Neural progenitor cell (in vitro differentiated cells): Measurements from ENCODE around the gene TCF23. TPM values are rescaled to one million over a fixed set of nuclear protein-coding genes. Genes with fewer than 3 reads are reported as not detected.
A peak's percentile ranks its signal among the peaks of the same experiment; 100 is the strongest.

Experiments used
- DNase-seq: peaks from one replicate; pipeline ENCODE4 v3.0.0-alpha.2; 2016; ENCODE audit warnings: low spot score
- H2AFZ ChIP-seq: fragments of 200-600 bp; sonication (generic); replicated peaks from 2 replicates; pipeline ENCODE4 v1.6.1; 2016; ENCODE audit warnings: antibody characterized with exemption
- H3F3A ChIP-seq: fragments of 200-600 bp; sonication (generic); 2 replicates; pipeline ENCODE4 v1.6.1; 2016; ENCODE audit warnings: antibody characterized with exemption, low read depth
- H3K27ac ChIP-seq: fragments of 200-600 bp; sonication (generic); 2 replicates; pipeline ENCODE4 v1.5.1; 2016; ENCODE audit warnings: mild to moderate bottlenecking
- H3K27me3 ChIP-seq: fragments of 200-600 bp; sonication (generic); 2 replicates; pipeline ENCODE4 v1.6.1; 2016; ENCODE audit warnings: mild to moderate bottlenecking, moderate library complexity
- H3K36me3 ChIP-seq: fragments of 200-600 bp; sonication (generic); 2 replicates; pipeline ENCODE4 v1.5.1; 2016
- H3K4me1 ChIP-seq: fragments of 200-600 bp; sonication (generic); 2 replicates; pipeline ENCODE4 v1.6.1; 2016; ENCODE audit warnings: mixed run types
- H3K4me2 ChIP-seq: fragments of 200-600 bp; sonication (generic); 2 replicates; pipeline ENCODE4 v1.6.1; 2016
- H3K4me3 ChIP-seq: fragments of 200-600 bp; sonication (generic); 2 replicates; pipeline ENCODE4 v1.5.1; 2016
- H3K79me2 ChIP-seq: fragments of 200-600 bp; sonication (generic); 2 replicates; pipeline ENCODE4 v1.6.1; 2016; ENCODE audit warnings: low read depth
- H3K9ac ChIP-seq: fragments of 200-600 bp; sonication (generic); 2 replicates; pipeline ENCODE4 v1.6.1; 2016
- H3K9me3 ChIP-seq: fragments of 200-600 bp; sonication (generic); 2 replicates; pipeline ENCODE4 v1.5.1; 2016; ENCODE audit warnings: low read depth
- H4K20me1 ChIP-seq: fragments of 200-600 bp; sonication (generic); 2 replicates; pipeline ENCODE4 v1.6.1; 2016; ENCODE audit warnings: low read depth
- H3K27ac Mint-ChIP-seq: 3 replicates; pipeline ENCODE4 v1.8.0; 2021; ENCODE audit warnings: mixed read lengths
- H3K27me3 Mint-ChIP-seq: 2 replicates; pipeline ENCODE4 v1.8.0; 2022; ENCODE audit warnings: low read depth, mild to moderate bottlenecking, inconsistent platforms, moderate library complexity, mixed read lengths; ENCODE audit not compliant: insufficient read depth
- H3K36me3 Mint-ChIP-seq: 3 replicates; pipeline ENCODE4 v1.8.0; 2021; ENCODE audit warnings: mixed read lengths
- H3K4me1 Mint-ChIP-seq: 3 replicates; pipeline ENCODE4 v1.8.0; 2021; ENCODE audit warnings: mixed read lengths
- H3K4me3 Mint-ChIP-seq: 3 replicates; pipeline ENCODE4 v1.8.0; 2021; ENCODE audit warnings: mild to moderate bottlenecking, moderate library complexity, mixed read lengths
- H3K9me3 Mint-ChIP-seq: 3 replicates; pipeline ENCODE4 v1.8.0; 2020; ENCODE audit warnings: mixed read lengths
- EZH2 ChIP-seq: fragments of 200-600 bp; sonication (generic); IDR thresholded peaks from 2 replicates; pipeline ENCODE4 v1.6.1; 2017; ENCODE audit warnings: antibody characterized with exemption, mild to moderate bottlenecking, moderate library complexity
- EZH2phosphoT487 ChIP-seq: fragments of 200-600 bp; sonication (generic); IDR thresholded peaks from 2 replicates; pipeline ENCODE4 v1.6.1; 2017; ENCODE audit warnings: antibody characterized with exemption
- total RNA-seq: library from RNA; depleted of rRNA; stranded (reverse); fragments of >200 nt; gene quantifications from 2 replicates; pipeline ENCODE4 v1.2.3, GENCODE V29; 2015; ENCODE audit warnings: low replicate concordance
- TF ChIP-seq, protein P1 (sequence below): fragments of 200-600 bp; sonication (generic); IDR thresholded peaks from 2 replicates; pipeline ENCODE4 v1.5.1; 2017; ENCODE audit warnings: antibody characterized with exemption, mild to moderate bottlenecking

The TCF23 gene
- total RNA-seq, 1 donor from 2014 or later: not detected

DNA sequence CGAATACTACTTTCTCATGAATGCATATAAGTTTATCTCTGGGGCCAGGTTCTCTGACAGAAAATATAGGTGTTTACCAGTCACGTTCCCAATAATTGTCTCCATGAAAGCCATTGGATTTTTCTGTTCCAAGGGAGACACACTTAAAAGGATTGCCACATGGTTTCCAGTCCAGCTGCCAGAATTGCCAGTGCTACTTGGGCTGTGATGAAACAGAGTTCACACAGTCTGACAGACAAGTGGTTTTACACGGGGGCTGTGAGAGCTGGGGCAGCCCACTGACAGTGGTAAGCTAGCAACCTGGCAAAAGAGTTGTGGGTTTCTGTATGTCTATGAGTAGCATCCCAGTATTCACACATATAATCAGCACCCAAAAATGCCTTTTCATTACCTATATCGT lies 35.3 kb downstream of the TCF23 start:
- peaks cover 3% of the 10 kb centered on the region for H3K4me1 Mint-ChIP-seq
- H3K9me3 Mint-ChIP-seq: no peaks in the 10 kb centered on the region
- TF ChIP-seq EZH2phosphoT487: no peak
- no peak for TF ChIP-seq EZH2
- TF ChIP-seq, protein P1, sequence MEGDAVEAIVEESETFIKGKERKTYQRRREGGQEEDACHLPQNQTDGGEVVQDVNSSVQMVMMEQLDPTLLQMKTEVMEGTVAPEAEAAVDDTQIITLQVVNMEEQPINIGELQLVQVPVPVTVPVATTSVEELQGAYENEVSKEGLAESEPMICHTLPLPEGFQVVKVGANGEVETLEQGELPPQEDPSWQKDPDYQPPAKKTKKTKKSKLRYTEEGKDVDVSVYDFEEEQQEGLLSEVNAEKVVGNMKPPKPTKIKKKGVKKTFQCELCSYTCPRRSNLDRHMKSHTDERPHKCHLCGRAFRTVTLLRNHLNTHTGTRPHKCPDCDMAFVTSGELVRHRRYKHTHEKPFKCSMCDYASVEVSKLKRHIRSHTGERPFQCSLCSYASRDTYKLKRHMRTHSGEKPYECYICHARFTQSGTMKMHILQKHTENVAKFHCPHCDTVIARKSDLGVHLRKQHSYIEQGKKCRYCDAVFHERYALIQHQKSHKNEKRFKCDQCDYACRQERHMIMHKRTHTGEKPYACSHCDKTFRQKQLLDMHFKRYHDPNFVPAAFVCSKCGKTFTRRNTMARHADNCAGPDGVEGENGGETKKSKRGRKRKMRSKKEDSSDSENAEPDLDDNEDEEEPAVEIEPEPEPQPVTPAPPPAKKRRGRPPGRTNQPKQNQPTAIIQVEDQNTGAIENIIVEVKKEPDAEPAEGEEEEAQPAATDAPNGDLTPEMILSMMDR: no peak

DNA sequence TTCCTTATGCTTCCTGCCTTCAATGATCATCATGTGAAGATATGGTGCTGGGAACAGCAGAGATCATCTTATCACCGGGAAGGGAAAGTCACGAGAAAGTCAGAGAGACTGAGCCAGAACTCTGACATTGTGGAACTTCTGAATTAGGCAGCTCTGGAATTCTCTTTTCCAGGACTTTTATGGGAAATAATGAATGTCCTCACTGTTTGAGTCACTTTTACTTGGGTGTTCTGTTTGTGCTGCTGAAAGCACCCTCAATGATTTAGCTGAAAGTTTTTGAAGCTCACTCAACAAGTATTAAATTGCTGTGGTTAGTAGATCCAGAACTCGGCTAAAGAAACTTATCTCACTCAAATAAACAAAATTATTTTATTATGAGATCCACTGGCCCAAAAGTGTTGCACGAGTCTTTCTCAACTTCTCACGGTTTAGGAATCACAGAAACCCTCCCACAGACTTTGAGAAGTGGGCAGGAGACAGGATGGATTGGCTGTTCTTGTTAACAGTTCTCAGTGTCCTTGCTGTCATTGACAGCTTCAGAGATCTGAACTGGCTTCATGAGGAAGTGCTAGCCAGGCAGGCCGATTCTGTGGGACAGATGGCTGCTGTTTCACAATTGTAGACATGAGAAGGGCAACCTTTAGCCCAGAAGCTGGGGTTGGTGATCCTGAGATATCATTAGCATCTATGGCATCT lies 36.7 kb downstream of the TCF23 start:
- Mint-ChIP-seq H3K27me3 (no peaks in the 10 kb centered on the region), H3K4me1 (no peaks in the 10 kb centered on the region), H3K36me3 (no peaks in the 10 kb centered on the region), H3K4me3 (no peak overlapping the region), H3K9me3 (no peaks in the 10 kb centered on the region), H3K27ac (no peak overlapping the region)
- Histone ChIP-seq H4K20me1 (no peaks in the 10 kb centered on the region), H3K27me3 (no peaks in the 10 kb centered on the region), H3K4me3 (no peak overlapping the region), H3K36me3 (no peaks in the 10 kb centered on the region), H3K4me2 (no peak overlapping the region), H2AFZ (peak overlapping the region; percentile 60), H3F3A (no peaks in the 10 kb centered on the region), H3K9me3 (no peaks in the 10 kb centered on the region), H3K4me1 (no peaks in the 10 kb centered on the region), H3K79me2 (no peaks in the 10 kb centered on the region), H3K9ac (no peak overlapping the region), H3K27ac (no peak overlapping the region)
- TF ChIP-seq, protein P1: no peak
- no peak for TF ChIP-seq EZH2phosphoT487
- DNase-seq: no peak

More for the DNA sequence above, 35.3 kb downstream of the TCF23 start:
- Histone ChIP-seq H3F3A (no peaks in the 10 kb centered on the region), H3K9ac (no peak overlapping the region), H3K79me2 (no peaks in the 10 kb centered on the region), H3K27me3 (no peaks in the 10 kb centered on the region), H3K4me3 (no peak overlapping the region), H3K36me3 (no peaks in the 10 kb centered on the region), H3K4me1 (no peaks in the 10 kb centered on the region), H3K27ac (no peak overlapping the region), H2AFZ (no peak overlapping the region), H3K9me3 (no peaks in the 10 kb centered on the region), H4K20me1 (no peaks in the 10 kb centered on the region), H3K4me2 (no peak overlapping the region)
- H3K36me3 Mint-ChIP-seq: no peaks in the 10 kb centered on the region
- H3K27me3 Mint-ChIP-seq: no peaks in the 10 kb centered on the region
- DNase-seq: no peak
- no peak overlapping the region for H3K4me3 Mint-ChIP-seq
- no peak overlapping the region for H3K27ac Mint-ChIP-seq

DNA sequence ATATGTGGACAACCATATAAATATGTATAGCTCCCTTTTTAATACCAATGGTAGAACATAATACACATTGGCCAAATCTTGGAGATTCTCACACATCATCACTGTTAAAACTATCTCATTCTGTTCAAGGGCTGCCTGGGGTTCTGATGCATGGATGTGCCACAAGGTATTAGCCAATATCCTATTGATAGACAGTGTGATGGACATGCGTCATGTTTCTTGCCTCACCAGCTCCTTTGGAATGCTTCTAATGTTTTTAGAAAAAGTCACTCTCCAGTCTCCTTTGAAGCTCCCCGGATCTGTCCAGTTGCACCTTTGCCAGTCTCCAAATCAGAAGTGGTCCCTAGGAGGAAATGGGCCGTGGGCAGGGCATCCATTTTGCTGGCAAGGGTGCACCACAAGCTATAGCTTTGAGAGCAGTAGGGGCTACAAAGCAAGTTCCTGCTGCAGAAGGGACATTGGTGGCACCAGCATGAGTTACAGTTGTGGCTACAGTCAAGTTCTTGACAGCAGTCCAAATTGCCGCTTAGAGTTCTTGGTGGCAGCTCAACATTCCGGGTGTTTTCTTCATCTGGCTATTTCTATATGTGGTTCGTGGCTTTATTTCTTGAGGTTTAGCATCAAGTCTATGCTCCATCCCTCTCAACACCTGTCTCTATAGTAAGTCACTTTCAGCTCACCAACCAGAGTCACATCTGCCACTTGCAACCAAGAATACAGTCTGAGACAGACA lies 38.0 kb downstream of the TCF23 start:
- Mint-ChIP-seq H3K36me3 (no peaks in the 10 kb centered on the region), H3K9me3 (no peaks in the 10 kb centered on the region), H3K27me3 (no peaks in the 10 kb centered on the region), H3K4me1 (no peaks in the 10 kb centered on the region), H3K4me3 (no peak overlapping the region), H3K27ac (no peak overlapping the region)
- Histone ChIP-seq H3K36me3 (no peaks in the 10 kb centered on the region), H3K4me1 (no peaks in the 10 kb centered on the region), H3K4me3 (no peak overlapping the region), H3K79me2 (no peaks in the 10 kb centered on the region), H3K27me3 (no peaks in the 10 kb centered on the region), H3K9me3 (no peaks in the 10 kb centered on the region), H3K27ac (no peak overlapping the region), H2AFZ (no peak overlapping the region), H3F3A (no peaks in the 10 kb centered on the region), H4K20me1 (no peaks in the 10 kb centered on the region), H3K4me2 (no peak overlapping the region), H3K9ac (no peak overlapping the region)
- no peak for DNase-seq
- TF ChIP-seq EZH2phosphoT487: no peak
- no peak for TF ChIP-seq EZH2
- TF ChIP-seq, protein P1: no peak
